GM18505 (cell line): ENCODE results near the gene CSNK1A1.

Experiments used
- ATAC-seq: cut with Tn5 transposase; IDR thresholded peaks from one replicate; pipeline ENCODE4 v1.9.1; 2021; ENCODE audit not compliant: unreplicated experiment
- POLR2A ChIP-seq: IDR thresholded peaks from 4 replicates; pipeline ENCODE4 v1.6.1; 2011; ENCODE audit warnings: borderline replicate concordance; ENCODE audit not compliant: insufficient read depth, insufficient read length; ENCODE audit errors: extremely low read depth

CSNK1A1 gene

DNA sequence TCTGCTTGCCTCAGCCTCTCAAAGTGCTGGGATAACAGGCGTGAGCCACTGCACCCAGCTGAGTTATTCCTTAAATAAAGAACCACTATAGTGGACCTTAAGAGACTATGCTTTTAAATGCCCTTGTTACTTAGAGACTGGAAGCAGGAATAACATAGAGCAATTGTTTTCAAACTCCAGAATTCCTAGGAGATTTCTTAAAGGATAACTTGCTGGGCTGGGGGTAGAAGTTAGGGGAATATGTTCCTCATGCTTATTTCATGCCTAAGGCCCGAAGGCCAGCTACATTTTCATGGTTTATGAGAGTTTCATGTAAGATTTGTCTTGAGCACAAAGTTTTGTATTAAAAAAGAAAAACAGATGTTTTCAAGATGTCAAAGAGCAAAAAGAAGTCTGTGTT lies 48.2 kb downstream of the CSNK1A1 start:
- ATAC-seq, result no peak
- no peak for TF ChIP-seq POLR2A

- no peak for ATAC-seq
- TF ChIP-seq POLR2A, result no peak
Observed at GRCh38 chr5:149500922-149501582, 50.2 kb downstream of the CSNK1A1 start.

- no peak for TF ChIP-seq POLR2A
- no peak for ATAC-seq
Observed at GRCh38 chr5:149498724-149499336, 52.4 kb downstream of the CSNK1A1 start.

DNA sequence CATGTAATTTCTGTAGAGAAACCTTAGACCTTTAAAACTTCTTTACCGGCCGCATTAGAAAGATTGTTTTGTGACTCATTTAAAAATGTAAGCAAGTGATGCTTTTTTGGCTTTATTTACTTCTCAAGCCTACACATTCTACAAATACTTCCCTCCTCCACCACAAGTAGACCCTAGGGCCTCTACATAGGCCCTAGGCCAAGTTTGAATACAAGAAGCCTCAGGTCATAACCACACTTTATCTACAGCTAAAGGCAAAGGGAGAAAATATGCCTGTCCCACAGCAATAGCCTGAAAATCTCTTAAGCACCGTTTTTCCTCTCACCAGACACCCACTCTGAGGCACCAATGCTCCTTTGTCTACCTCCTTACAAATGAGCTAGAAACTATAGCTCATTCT lies 53.9 kb downstream of the CSNK1A1 start:
- no peak for TF ChIP-seq POLR2A
- no peak for ATAC-seq

DNA sequence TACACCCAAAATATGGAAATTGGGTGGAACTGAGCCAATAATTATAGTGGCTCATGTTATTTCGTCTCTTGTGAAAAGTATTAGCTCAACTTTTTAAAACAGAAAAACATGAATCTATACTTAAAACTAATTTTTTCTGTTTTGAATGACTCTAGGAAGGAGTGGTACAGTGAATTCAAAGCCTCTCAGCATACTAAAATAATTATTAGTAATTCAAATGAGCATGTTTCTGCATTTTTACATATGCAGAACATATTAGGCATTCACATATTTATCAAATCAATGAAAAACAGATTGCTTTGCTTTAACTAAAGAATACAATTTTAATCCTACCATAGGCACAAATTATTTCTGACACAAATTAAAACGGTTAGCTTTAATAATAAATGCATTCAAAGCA lies 54.3 kb downstream of the CSNK1A1 start:
- ATAC-seq, result no peak
- no peak for TF ChIP-seq POLR2A

DNA sequence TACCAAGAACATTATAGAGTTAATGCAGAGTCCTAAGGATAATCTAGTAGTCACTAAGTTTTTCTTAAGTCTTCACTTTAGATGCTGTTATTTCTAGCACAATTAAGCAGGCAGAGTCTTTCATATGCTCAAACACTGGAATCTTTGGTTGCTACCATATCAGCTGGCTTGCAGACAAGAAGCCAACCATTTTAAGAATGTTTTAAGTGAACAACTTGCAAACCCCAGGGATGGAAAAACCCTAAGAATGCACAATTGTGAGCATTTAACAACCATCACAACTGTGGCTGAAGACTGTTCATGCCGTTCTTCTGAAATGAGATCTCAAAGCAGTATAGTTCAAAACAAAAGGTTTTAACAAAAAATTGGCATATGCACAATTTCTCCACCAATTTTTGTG lies 55.1 kb downstream of the CSNK1A1 start:
- ATAC-seq, result no peak
- no peak for TF ChIP-seq POLR2A

- ATAC-seq, result no peak
- TF ChIP-seq POLR2A, result no peak
Observed at GRCh38 chr5:149495673-149496072, 55.6 kb downstream of the CSNK1A1 start.

GRCh38 chr5:149493316-149493715 lies 57.9 kb downstream of the CSNK1A1 start:
- ATAC-seq, result no peak
- no peak for TF ChIP-seq POLR2A

- TF ChIP-seq POLR2A, result no peak
- ATAC-seq, result no peak
Observed at GRCh38 chr5:149492781-149493180, 58.5 kb downstream of the CSNK1A1 start.

- ATAC-seq, result no peak
- TF ChIP-seq POLR2A, result no peak
Observed at GRCh38 chr5:149490599-149491485, 60.4 kb downstream of the CSNK1A1 start.

GRCh38 chr5:149489605-149490037 lies 61.6 kb downstream of the CSNK1A1 start:
- TF ChIP-seq POLR2A, result no peak
- no peak for ATAC-seq

- no peak for ATAC-seq
- no peak for TF ChIP-seq POLR2A
Observed at GRCh38 chr5:149488645-149489306, 62.5 kb downstream of the CSNK1A1 start.

GRCh38 chr5:149487672-149488071 lies 63.6 kb downstream of the CSNK1A1 start:
- no peak for TF ChIP-seq POLR2A
- no peak for ATAC-seq

- no peak for TF ChIP-seq POLR2A
- no peak for ATAC-seq
Observed at GRCh38 chr5:149486726-149487635, 64.3 kb downstream of the CSNK1A1 start.
